ENCODE measurements around the gene IDH3B. TPM values are rescaled to one million over a fixed set of nuclear protein-coding genes. Genes with fewer than 3 reads are reported as not detected.

IDH3B gene
- total RNA-seq, 4 donors from 2014 or later, result 115 to 122 (median 118) TPM

GRCh38 chr20:2610941-2611720 is 52.9 kb downstream of the IDH3B start:
- TF ChIP-seq CTCF (IDR thresholded peaks at IDR 0.05), result no peak
- TF ChIP-seq POLR2A (IDR thresholded peaks at IDR 0.05; ENCODE audit: low read depth), result no peak
- no peak for TF ChIP-seq EP300 (IDR thresholded peaks at IDR 0.05)
- TF ChIP-seq POLR2AphosphoS5 (IDR thresholded peaks at IDR 0.05), result no peak
- H3K4me1 ChIP-seq, result no peaks in the 10 kb centered on the region
- H3K4me3 ChIP-seq, result no peak overlapping the region
- H3K27ac ChIP-seq (replicated peaks in 1 of 4), result no peak overlapping the region
- DNase-seq (ENCODE audit: extremely low spot score), result peak; percentile 86
- H3K27me3 ChIP-seq, result peaks cover 0 to 19% (median 0%) of the 10 kb centered on the region in 4 donors
- 69% methylated on average over 6 of the region's 6 CpGs for WGBS
- intact Hi-C loops (cut with DNase I), result no loop called here
- H3K36me3 ChIP-seq, result no peaks in the 10 kb centered on the region
- peaks cover 0 to 14% (median 11%) of the 10 kb centered on the region in 4 donors for H3K9me3 ChIP-seq

DNA sequence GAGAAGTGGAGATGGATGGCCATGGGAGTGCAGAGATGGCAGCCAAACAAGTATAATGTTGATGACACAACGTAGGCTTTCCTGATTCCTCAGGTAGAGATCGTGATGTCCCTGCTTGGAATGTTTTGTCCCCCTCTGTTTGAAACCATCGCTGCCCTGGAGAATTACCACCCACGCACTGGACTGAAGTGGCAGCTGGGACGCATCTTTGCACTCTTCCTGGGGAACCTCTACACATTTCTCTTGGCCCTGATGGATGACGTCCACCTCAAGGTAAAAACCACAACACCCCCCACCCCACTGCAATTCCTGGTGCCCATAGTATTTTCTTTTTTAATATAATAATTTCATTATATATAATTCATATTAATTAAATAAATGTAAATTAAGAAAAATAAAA is 53.7 kb downstream of the IDH3B start:
- intact Hi-C loops (cut with DNase I), result no loop called here
- Histone ChIP-seq H3K4me3 (no peak overlapping the region), H3K27ac (replicated peaks in 1 of 4) (no peak overlapping the region), H3K27me3 (peaks cover 0 to 19% (median 0%) of the 10 kb centered on the region in 4 donors), H3K4me1 (no peaks in the 10 kb centered on the region), H3K9me3 (peaks cover 0 to 22% (median 19%) of the 10 kb centered on the region in 4 donors), H3K36me3 (no peaks in the 10 kb centered on the region)
- TF ChIP-seq CTCF (IDR thresholded peaks at IDR 0.05), result no peak
- no peak for TF ChIP-seq POLR2AphosphoS5 (IDR thresholded peaks at IDR 0.05)
- no peak for TF ChIP-seq POLR2A (IDR thresholded peaks at IDR 0.05; ENCODE audit: low read depth)
- TF ChIP-seq EP300 (IDR thresholded peaks at IDR 0.05), result no peak
- DNase-seq (ENCODE audit: extremely low spot score), result no peak
- WGBS, result 70% methylated on average over 6 of the region's 6 CpGs

Small RNA genes lying within 50 kb of the gene (small RNA-seq; reads per million reads assigned to genes)
- gene SNORA51, result 0 reads per million in 3 donors
- 0 reads per million in 3 donors for gene SNORD110
- 0 reads per million in 3 donors for gene SNORD56
- 0 reads per million in 3 donors for gene SNORD57
- gene SNORD86, result 0 reads per million in 3 donors

Other genes with a start within 250 kb of the IDH3B start
- gene SNRPB, start 193.4 kb downstream of the IDH3B start, total RNA-seq, result 100 to 1,000 TPM; 127 to 258 (median 216) TPM
- gene ZNF343, start 155.3 kb downstream of the IDH3B start, total RNA-seq, result 10 to 100 TPM in 3 of 4 donors, 1 to 10 TPM in 1; 9.9 to 19.5 (median 16.1) TPM
- under 1 TPM in 2 of 4 donors, not detected in 2; 0.19 to 0.34 TPM for gene TMC2, start 127.6 kb downstream of the IDH3B start, total RNA-seq
- 10 to 100 TPM; 31.6 to 96.4 (median 62.8) TPM for gene NOP56, start 11.6 kb downstream of the IDH3B start, total RNA-seq
- gene EBF4, start 28.6 kb upstream of the IDH3B start, total RNA-seq, result 10 to 100 TPM; 23.7 to 46.7 (median 30.1) TPM
- 1 to 10 TPM in 1 of 4 donors, under 1 TPM in 2, not detected in 1; 0.17 to 1.3 (median 0.45) TPM for gene CPXM1, start 136.4 kb upstream of the IDH3B start, total RNA-seq
- not detected for gene C20orf141, start 150.8 kb upstream of the IDH3B start, total RNA-seq
- not detected for gene TMEM239, start 152.1 kb upstream of the IDH3B start, total RNA-seq
- 10 to 100 TPM; 15.1 to 24.1 (median 22.5) TPM for gene PCED1A, start 176.4 kb upstream of the IDH3B start, total RNA-seq
- 10 to 100 TPM; 22.0 to 37.5 (median 30.2) TPM for gene VPS16, start 176.5 kb upstream of the IDH3B start, total RNA-seq
- gene PTPRA, start 209.3 kb upstream of the IDH3B start, total RNA-seq, result 10 to 100 TPM; 49.2 to 80.8 (median 60.4) TPM

All from esophagus muscularis mucosa (tissue), 4 donors.